Mesenteric fat pad (tissue), 1 donor: Measurements from ENCODE around the gene LAD1. TPM values are rescaled to one million over a fixed set of nuclear protein-coding genes. Genes with fewer than 3 reads are reported as not detected.

Experiments
- DNase-seq: peaks from one replicate; pipeline ENCODE4 v3.0.0-alpha.2; 2020; ENCODE audit warnings: low spot score
- total RNA-seq: library from RNA; stranded (reverse); fragmentation: NEBNext Ultra II Directional; extraction: Animal tissue kit (Norgen Biotek cat#: 25700); gene quantifications from one replicate; pipeline ENCODE4 v1.2.1, GENCODE V29; 2021
- donor health status: DM: yes; HTN: yes; CAD: no.

The LAD1 gene
- total RNA-seq, 1 donor from 2014 or later, result 0.51 TPM

GRCh38 chr1:201366696-201367095 lies 32.4 kb downstream of the LAD1 start:
- DNase-seq, result no peak

- no peak for DNase-seq
These were observed 33.9 kb downstream of the LAD1 start for GRCh38 chr1:201365251-201365650.

GRCh38 chr1:201364808-201365105 lies 34.4 kb downstream of the LAD1 start:
- DNase-seq, result no peak

DNA sequence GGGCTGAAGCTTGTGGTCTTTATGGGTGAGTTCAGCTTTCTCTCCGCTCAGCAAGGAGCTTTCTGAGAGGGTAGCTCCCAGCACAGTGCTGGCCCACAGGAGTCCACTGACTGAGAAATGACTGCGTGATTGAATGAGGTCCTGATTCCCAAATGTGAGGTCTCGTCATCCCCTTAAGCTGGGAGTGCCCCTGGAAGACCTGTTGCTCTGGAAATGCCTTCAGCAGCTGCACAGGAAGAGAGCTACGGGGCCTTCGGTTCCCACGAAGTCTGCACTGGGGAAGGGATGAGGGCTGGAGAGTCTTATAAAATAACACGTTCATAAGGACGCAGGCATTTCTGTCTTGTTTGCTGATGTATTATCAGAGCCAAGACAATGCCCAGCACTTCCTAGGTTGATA lies 35.7 kb downstream of the LAD1 start:
- DNase-seq, result no peak

- no peak for DNase-seq
These were observed 36.2 kb downstream of the LAD1 start for GRCh38 chr1:201362906-201363305.

GRCh38 chr1:201361652-201362504 lies 37.2 kb downstream of the LAD1 start:
- DNase-seq, result no peak

DNA sequence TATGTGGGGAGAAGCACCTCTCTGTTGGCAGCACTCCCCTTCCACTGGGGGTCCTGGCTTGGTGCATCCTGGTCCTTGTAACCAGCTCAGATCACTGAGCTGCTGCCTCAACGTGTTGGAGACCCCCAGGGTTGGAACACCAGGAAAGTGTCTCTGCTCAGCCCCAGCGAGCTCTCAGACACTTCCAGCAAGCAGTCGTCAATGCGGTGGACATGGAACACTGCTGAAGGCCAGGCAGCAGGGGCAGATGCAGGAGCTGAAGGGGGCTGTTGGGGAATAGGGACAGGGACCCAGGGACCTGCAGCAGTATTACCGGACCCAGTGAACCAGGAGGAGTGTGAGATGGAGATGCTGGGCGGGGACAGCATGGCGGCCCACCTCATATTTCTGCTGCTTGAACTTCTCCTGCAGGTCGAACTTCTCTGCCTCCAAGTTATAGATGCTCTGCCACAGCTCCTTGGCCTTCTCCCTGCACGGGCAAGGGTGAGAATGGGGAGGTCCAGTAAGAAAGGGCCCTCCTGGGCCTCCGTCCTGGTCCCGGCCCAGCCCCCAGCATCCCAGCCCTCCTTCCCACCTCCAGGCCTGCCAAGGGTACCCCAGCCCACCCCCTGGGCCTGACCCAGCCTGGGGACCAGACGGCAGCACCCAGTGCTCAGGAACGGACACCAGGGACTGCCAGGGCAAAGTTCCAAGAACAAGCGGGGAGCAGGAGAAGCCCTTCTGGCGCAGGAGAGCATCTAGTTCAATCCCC lies 38.0 kb downstream of the LAD1 start:
- no peak for DNase-seq

- DNase-seq, result no peak
These were observed 38.6 kb downstream of the LAD1 start for GRCh38 chr1:201360486-201360885.

DNA sequence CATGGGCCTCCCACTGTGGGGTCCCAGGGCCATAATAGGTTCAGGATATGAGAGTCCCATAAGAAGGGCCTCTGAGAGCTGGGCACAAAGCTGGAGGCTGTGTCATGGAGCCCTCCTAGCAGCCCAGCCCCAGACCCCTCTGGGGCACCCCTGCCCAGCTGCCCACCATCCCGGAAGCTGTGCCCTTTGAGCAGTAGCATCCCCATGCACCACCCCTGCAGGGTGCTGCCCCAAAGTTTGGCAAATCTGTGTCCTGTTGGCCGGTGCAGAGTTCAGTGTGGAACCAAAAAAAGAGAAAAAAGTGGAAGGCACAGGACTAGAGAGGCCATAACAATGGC lies 39.3 kb downstream of the LAD1 start:
- DNase-seq, result no peak

GRCh38 chr1:201359031-201359872 lies 39.9 kb downstream of the LAD1 start:
- DNase-seq, result no peak

GRCh38 chr1:201358596-201358995 lies 40.5 kb downstream of the LAD1 start:
- DNase-seq, result no peak

- DNase-seq, result no peak
These were observed 41.3 kb downstream of the LAD1 start for GRCh38 chr1:201357636-201358348.

- no peak for DNase-seq
These were observed 41.9 kb downstream of the LAD1 start for GRCh38 chr1:201357211-201357610.

DNA sequence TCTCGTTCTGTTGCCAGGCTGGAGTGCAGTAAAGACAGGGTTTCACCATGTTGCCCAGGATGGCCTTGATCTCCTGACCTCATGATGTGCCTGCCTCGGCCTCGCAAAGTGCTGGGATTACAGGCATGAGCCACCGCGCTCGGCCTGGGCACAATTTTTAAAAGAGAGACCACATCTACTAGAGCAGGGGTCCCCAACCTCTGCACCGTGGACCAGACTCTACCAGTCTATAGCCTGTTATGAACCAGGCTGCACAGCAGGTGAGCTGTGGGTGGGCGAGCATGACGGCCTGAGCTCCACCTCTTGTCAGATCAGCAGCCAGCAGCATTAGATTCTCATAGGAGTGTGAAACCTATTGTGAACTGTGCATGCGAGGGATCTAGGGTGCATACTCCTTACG lies 42.4 kb downstream of the LAD1 start:
- no peak for DNase-seq

DNA sequence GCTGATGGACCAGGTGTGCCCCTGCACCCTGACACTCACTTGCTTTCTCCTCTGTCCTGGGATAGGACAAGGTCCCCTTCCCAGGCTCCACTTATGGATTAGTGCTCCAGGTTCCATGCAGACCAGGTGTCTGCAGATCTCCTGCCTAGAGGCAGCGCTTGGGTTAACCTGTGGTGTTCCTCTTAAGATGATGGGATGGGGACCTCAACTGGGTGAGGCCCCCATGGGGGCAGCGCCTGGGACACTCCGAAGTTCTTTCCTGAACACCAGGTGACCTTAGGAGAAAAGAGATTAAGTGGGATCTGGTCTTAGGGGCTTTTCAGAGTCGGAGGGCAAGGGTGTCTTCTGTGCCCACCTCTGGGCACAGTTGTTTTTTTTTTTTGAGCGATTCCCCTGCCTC lies 42.9 kb downstream of the LAD1 start:
- no peak for DNase-seq

DNA sequence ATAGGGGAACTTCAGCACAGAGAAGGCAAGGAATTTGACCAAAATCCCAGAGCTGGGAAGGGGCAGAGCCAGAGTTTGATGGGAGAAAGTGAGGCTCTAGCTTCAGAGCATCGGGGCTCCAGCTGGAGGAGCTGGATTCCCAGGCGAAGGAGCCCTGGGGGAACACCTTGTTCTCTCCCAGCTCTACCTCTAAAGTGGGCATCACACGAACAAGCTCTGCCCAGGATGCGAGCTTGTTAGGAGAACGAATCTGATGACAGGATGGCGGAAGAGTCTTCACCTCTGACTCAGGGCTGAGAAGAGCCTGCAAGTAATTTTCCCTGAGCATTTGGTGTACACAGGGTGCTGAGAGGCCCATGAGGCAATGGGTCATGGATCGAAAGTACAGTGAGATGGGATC lies 43.7 kb downstream of the LAD1 start:
- no peak for DNase-seq

- no peak for DNase-seq
These were observed 44.2 kb downstream of the LAD1 start for GRCh38 chr1:201354901-201355295.

DNA sequence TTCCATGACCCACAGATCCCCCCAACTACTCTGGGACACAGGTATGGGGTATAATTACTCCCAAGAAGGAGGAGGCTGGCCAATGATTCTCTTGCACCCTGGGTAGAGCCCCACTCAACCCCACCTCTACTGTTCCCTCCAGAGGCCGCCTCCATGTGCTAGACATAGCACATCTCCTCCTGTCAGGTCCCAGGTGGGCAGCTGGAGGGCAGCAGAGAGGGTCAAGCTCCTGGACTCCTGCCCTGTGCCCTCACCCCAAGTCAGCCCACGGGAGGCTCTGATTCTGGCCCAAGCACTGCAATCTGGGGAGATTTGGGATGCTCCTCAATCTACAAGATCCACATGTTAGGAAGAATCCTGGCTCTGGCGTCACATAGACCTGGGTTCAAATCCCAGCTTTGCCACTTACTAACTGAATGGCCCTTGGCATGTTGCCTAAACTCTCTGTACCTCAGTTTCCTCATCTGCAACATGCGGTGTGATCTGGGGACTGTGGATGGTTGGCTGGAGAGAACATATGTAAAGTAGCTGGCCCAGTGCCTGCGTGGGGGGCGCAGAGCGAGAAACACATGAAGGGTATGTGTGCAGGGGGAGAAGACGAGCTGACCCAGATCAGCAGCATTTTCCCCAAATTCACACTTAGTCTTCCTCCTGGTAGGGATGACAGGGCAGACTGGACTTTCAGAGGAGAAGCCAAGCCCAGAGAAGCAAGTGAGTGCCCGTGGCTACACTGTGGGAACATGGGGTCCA lies 44.8 kb downstream of the LAD1 start:
- DNase-seq, result no peak

GRCh38 chr1:201353186-201353940 lies 45.8 kb downstream of the LAD1 start:
- DNase-seq, result no peak

- no peak for DNase-seq
These were observed 47.5 kb downstream of the LAD1 start for GRCh38 chr1:201351617-201352016.
